Ramos (cell line): Measurements from ENCODE around the gene ZFR2.
"Not testable (repeated sequence)": the region's sequence is repeated elsewhere in the genome, so short reads cannot be mapped to it uniquely, and the experiment has no call there.

Source experiments
- in situ Hi-C: fragments of 300-500 bp; cut with MboI; formaldehyde crosslinking; loops from one replicate; pipeline ENCODE4 v1.14.3; 2022; ENCODE audit warnings: low sequenced_read_pairs; ENCODE audit not compliant: unreplicated experiment

Gene ZFR2

DNA sequence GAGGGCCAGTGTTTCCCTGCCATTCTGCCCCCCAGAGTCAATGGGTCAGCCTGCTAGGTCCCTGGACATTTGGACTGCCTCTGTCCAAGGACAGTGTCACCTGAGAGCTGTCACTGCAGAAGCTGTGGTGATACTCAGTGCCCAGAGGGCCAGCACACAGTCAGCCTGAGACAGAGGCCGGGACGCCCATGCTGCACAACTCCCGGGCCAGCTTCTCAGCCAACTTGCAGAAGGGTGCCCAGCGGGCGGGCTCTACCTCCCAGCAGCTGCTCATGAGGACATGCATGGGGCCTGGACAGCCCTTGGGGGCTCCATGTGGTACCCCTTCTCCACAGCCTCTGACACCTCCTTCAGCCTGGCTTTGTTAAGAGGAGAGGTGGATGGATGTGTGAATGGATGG is 93.0 kb downstream of the ZFR2 start:
- in situ Hi-C loops = no loop called here

DNA sequence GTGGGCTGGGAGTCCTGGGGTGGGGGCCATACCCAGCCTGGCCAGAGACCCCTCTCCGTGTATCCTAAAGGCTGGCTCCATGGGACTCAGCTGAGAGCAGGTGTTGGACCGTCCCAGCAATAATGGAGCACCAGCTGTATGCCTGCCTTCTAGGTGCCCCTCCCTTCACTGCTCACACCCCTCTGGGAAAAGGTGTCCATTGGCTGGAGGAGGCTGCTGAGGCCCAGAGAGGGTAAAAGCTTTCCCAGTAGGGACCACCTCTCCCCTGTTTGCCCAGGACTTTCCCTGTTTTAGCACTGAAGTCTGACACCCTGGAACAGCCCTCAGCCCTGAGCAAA is 93.5 kb downstream of the ZFR2 start:
- in situ Hi-C loops = no loop called here

DNA sequence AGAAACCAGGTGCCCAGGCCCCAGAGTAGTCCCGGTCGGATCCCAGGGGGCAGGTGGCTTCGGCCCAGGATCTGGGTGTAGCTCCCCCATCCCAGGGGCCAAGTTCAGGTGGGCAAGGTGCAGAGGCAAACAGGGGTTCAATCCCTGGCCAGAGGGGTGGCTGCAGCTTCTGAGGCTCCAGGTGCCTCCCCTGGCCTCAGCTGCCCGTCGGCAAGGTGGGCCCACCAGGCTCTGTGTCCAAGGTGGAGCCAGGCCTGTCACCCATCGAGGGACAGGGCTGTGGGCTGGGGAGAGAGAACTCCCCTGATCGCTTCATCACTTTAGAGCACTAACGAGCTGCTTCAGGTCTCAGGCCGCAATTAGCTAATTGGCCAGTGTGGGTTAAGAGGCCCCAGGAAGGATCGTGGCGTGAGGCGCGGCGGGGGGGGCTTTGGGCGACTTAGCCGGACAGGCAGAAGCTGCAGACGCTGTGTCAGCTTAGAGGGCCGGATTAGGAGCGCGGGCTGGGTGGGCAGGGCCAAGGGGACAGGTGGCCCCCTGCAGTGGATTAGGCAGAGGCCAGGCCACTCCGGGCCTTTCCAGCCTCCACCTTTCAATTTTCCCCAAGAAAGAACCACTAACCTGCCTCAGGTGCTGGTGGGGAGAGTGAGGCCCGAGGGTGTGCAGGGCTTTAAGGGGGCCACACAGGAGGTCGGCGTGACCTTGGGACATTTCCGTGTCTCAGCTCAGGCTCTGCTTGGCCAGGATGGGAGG is 94.0 kb downstream of the ZFR2 start:
- in situ Hi-C loops = no loop called here

DNA sequence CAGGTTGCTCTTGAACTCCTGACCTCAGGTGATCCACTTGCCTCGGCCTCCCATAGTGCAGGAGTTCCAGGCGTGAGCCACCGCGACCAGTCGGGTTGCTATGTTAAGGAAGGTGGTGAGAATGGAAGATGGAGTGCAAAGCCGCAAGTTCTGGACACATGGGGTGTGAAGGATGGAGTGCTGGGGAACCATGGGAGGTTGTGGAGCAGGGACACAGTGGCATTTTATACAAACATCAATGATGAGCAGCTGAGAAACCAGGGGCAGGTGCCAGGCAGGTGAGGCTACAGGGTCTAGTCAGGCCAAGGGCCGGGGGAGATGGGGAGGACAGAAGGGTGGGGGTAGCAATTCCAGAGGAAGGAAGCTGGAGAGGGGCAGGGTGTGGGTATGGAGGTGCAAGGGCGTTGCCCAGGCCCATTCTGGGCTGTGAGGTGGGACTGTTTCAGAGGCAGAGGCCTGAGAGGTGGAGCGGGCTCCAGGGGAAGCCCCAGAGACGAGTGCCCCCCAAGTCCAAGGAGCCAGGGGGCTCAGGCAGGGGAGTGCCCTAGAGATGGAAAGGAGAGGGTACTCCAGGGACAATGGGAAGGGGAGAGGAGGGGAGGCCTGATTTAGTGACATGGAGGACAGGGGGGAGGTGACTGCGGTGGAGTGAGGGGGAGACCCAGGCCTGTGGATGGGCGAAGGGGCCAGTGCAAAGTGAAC is 94.9 kb downstream of the ZFR2 start:
- in situ Hi-C loops = no loop called here

DNA sequence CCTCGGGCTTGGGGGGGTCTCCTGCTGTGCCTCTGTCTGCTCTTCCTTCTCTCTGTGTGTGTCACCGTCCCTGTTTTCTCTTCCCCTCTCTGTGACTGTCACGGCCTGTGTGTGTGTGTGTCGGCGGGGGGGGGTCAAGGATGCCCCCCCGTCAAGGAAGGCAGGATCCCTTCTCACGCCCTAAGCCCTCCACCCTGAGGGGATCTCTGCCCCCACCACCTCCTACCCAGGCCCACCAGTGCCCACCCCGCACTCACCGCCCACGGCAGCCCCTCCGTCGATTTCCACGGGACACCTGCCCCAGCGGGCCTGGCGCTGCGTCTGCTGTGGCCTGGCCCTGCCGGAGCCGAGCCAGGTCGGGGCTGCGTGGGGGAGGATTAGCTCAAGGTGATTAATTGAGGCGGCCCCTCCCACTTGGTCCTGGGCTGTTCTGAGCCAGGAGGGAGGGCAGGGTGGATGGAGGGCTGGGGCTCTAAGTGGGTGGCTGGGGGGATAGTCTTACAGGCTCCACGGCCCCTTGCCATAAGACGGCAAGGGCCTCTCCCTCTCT is 96.9 kb downstream of the ZFR2 start, which contains the start of gene RAX2:
TSS of gene RAX2 (minus strand) at position 323 of the 550 bp plus-strand sequence. CDS start 486 bp downstream, outside the sequence.
- in situ Hi-C loops = no loop called here

DNA sequence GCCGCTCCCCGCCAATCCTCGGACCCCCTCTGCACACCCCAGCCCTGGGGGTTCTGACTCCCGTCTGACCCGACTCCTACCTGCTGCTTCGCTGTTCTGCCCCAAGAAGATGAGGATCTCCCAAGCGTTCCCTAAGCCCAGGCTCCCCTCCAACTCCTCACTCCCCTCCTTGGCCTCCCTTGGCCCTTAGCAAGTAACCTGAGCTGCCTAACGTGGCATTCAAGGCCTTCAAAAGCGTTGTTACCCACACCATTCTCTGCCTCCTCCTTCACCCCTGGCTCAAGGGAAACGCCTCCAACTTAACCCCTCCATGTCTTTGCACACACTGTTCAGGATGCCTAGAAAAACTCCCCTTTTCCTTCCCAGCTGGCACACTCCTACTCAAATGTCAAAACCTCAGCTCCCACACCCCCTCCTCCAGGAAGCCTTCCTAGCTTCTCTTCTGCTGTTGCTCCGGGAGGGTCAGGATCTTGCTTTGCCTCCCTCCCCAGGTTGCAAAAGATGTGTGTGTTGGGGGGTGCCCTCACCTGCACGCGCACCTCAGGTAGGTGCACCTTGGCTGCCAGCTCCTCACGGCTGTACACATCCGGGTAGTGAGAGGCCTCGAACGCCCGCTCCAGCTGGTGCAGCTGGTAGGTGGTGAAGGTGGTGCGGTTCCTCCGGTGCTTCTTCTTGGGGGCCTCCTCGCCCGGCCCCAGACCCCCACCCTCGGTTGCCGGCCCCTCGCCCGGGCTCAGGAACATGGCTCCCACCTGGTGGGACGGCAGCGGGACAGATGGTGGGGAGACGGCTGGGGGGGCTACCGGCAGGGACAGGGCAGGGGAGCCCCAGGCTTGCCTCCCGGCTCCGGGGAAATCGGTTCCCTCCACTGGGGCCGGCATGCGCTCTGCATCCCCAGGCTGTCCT is 97.6 kb downstream of the ZFR2 start:
- in situ Hi-C loops = no loop called here

DNA sequence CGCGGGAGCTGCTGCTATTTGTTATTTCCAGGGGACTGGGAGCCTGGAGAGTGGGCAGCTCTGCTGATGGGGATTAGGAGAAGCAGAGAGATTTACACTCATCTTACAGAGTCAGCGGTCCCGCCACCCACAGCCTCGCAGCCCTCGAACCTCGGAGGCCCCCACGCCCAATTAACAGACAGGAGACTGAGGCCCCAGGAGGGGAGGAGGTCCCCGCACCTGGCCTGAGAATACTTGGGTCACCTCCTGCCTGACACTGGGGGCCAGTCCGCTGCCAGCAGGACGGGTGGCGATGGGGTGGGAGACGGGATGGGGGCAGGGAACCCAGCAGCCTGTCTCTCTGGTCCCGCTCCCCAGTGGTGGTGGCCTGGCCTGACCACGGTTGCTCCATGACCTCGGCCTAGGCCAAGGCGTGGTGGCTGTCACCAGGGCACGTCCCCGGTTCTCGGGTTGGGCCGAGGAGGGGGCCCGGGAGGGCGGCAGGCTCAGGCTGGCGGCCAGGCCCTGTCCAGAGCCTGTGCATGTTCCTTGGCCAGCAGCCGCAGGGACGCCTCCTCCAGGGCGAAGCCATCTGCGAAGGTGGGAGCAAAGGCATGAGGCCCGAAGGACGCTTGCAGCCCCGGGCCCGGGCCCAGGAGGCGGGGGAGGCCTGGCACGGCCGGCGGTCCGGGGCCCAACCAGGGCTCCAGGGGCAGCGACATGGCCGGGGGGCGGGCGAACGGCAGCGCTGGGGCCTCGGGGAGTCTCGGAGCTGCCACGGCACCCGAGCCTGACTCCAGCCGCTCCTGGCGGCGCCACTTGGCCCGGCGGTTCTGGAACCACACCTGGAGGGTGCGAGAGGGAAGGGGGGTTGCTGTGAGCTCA is 98.5 kb downstream of the ZFR2 start:
- in situ Hi-C loops = no loop called here

DNA sequence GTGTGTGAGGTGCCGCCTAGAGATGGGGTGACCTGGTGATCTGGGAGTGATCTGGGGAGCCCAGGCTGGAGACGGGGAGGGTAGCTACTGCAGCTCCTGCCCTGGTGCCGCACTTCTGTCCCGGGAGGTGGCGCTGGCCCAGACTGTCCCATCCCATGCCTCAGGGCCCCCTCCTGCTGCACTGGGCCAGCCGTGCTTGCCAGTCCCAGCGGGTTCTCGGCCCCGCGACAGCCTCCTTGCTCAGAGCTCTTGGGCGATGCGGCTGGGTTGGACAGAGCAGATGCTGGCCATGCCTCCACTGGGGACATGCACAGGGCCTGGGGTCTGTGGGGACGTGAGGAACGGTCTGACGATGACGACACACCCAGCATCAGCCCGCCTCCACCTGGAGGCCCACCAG is 99.3 kb downstream of the ZFR2 start:
- in situ Hi-C loops = no loop called here

DNA sequence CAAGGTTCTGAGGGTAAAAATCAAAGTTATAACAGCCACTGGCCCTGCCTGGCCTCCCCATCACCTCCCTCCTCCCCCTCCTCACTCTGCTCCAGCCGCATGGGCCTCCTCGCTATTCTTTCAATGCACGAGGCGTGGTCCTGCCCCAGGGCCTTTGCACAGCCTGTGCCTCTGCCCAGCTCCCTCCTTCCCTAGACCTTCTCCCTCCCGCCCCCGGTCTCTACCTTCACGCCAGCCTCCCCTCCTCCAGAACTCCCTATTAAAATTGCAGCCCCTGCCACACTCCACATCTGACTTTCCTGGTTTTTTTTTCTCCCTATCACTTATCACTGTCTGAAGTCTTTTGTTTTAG is 100.1 kb downstream of the ZFR2 start:
- in situ Hi-C loops = no loop called here

DNA sequence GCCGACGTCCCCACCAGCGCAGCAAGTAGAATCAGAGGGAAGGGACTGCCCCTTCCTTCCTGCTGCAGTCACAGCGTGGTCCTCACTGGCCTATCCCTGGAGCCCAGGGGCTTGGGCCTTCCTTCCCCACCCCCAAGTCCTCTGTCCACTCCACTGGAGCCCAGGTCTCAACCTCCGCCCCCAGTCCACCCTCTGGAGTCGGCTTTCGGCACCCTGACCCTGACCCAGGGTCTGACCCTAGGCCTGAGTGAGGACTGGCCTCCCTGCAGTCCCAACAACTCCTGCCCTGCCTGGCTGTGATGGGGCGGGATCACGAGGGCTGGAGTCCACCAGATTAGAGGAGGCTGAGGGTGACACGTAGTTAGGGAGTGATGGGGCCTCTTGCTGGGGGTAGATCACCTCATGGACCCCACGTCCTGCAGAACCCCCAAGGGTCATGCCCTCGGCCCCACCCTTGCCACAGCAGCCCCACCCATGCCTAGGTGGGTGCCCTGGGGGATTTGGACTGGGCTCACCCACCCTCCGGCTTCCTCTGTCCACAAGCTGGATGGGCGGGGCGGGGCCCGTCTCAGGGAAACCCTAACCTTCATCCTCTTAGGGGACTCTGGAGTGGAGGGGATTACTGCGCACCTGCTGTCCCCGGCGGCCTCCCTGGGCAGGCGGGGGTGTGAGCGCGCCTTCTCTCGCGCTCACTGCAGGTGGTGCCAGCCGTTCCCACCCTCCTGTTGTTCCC is 100.7 kb downstream of the ZFR2 start:
- in situ Hi-C loops = no loop called here

DNA sequence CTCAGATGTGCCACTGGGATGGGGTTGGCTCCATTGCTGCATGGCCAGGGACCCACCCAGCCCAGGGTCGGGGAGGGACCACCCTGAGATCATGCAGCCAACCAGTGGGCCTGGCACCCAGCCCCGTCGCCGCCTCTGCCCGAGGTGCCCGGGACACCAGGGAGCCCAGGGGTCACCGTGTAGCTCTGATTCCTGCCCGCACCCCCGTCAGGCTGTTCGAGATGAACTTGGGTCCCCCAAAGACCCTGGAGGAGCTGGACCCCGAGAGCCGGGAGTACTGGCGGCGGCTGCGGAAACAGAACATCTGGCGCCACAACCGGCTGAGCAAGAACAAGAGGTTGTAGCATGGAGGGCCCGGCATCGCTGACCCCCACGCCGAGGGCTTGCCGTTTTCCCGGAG is 101.8 kb downstream of the ZFR2 start:
- in situ Hi-C loops = no loop called here

DNA sequence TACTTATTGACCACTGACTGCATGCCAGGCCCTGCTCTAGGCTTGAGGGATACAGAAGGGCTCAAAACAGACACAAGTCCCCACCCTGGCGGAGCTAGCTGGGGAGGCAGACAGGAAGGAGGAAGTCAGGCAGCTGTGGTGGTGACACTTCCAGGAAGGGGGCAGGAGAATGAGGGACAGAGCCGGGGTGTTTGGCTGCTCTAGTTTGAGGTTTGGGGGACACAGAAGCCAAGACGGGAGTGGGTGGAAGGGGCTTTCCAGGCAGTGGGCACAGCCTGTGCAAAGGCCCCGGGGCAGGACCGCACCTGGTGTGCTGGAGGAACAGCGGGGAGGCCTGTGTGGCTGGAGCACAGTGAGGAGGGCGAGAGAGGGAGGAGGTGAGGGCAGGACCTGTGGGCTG is 102.3 kb downstream of the ZFR2 start:
- in situ Hi-C loops = no loop called here

DNA sequence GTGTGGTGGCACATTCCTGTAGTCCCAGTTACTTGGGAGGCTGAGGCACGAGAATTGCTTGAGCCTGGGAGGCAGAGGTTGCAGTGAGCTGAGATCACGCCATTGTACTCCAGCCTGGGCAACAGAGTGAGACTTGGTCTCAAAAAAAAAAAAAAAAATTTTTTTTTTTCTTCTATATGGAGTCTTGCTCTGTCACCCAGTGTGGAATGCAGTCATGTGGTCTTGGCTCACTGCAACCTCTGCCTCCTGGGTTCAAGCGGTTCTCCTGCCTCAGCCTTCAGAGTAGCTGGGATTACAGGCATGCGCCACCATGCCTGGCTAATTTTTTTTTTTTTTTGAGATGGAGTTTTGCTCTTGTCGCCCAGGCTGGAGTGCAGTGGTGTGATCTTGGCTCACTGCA is 103.1 kb downstream of the ZFR2 start:
- in situ Hi-C loops = not testable (repeated sequence)

DNA sequence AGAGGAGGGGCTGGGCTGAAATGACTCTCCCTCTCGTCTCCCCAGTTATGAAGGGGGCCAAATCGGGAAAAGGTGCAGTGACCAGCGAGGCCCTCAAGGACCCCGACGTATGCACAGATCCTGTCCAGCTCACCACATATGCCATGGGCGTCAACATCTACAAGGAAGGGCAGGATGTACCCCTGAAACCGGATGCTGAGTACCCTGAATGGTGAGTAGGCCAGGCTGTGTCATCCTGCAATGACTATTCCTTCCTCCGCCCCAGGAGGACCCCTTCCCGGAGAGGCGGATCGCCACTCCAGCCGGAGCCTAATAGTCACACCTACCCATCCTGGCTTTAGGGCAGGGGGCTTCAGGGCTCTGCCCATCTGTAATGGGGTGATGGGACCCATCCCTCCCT is 103.7 kb downstream of the ZFR2 start:
- in situ Hi-C loops = no loop called here

DNA sequence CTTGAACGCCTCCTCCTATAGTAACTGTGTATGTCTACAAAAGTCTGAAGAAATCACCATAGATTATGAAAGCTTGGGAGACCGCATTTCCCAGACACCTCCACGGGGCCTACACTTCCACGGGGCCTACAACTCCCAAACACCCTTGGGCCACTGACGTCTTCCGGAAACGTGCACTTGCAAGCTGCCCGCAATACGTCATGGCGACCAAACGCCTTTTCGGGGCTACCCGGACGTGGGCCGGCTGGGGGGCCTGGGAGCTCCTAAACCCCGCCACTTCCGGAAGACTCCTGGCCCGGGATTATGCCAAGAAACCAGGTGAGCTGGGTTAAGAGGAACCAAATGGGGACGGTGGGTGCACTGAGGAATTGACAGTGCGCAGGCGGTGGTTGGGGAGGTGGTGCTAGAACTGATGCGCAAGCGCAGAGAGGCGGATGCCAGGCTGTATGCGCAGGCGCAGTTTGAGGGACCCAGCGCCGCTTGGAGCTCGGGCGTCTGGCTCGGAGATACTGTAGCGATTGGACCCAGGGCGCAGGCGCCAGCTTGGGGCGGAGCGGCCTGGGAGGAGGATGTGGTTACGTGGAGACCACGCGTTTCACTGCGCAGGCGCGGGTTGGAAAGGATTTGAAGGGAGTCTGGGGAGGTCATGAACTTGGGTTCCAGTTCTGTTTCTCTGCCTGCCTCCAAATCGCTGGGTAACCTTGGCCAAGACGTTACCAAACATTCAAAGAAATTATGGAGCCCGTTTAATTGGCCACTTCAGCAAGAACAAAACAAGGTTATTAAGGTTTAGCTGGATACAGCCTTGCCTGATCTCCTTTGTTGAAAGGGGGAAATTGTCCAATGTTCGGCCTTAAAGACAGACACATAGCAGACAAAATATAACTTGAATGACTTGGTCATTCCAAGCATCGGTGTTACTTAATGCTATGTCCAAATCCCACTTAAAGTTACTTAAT is 106.1 kb downstream of the ZFR2 start, which contains the start of gene MRPL54:
TSS of gene MRPL54 (plus strand) at position 182 of the 959 bp plus-strand sequence. CDS start at position 201, 19 bp downstream.
- in situ Hi-C loops = no loop called here

DNA sequence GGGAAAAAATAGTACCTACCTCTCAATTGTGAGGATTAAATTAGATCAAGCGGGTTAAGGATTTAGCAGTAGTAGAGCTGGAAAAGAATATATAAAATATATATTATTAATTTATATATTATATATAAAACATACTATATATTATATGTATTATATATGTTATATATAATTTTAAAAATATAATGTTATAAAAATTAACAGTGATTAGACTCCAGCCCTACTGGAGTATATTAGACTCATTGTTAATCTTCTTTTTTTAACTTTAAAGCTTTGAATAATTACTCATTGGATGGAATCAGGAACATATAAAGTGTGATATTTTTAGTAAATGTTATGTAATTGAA is 106.7 kb downstream of the ZFR2 start:
- in situ Hi-C loops = no loop called here

DNA sequence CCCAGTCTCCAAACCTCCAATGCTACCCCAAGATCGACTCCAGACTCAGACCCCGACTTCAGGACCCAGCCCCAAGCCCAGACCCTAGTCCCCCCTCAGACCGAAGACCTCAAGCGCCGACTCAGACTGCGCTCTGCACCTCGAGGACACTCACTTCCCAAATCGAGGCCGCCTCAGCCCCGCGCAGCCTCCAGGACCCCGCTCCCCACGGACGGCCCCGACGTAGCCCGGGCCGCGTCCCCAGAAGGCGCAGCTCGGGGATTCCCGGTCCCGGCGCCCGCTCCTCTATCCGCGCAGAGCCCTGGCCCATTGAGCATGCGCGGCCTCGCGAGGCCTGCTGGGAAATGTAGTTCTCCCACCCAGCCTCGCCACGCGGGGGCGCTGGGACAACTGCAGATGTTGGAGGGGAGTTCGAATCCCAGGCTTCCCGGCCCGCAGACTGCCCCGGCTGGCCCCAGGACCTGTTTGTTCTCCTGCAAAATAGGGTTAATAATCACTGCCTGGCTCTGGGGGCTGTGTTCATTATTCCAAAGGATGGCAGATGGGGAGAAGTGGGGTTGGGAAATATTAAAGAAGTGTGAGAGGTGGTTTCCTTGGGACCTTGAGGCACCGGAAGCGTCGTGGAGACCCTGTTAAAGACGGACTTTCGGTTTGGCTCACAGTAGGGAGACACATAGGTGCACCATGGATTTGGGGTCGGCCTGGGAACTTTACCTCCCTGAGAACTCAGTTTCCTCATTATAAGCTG is 107.3 kb downstream of the ZFR2 start, which contains the start of gene APBA3:
TSS of gene APBA3 (minus strand) at position 311 of the 748 bp plus-strand sequence. CDS start 1,428 bp downstream, outside the sequence.
- in situ Hi-C loops = no loop called here
